ENCODE measurements around the gene SPATA9.

DNA sequence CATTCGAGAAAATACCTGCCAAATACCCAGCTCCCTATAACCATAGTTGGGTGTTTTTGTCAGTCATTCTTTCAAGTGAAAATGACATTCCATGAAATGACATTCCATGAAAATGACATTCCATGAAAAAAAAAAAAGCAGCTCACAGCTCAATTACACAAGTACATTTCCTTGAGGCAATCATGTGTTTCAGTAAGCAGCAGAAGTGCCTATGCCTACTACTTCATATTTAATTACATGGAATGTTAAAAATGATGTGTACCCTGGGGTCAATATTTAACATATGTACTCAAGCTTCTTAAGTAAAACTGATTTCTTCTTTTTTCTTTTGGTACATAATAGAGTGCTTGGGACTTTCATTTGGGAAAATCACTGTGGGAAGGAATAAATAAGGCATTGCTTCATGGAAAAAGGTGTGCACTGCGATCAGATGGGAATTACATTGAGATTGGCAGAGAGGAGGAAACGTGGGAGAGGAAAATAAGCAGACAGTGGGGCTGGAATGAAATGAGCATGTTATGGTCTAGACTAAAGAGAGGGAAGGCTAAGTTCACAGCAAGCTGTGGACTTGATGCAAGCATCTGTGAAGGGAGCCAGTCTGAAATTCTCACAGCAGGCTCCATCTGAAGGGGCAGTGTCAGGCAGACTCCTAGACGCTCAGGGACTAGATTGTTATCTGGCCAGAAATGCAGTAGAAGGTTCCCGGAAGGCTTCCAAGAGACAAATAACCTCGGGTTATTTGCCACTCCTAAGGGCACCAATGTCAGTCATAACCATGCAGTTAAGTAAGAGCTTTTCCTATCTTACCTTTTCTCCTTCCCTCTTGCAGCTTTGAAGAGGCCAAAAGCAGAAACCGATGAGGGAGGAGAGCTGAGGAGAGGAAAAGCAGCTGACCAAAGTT is 15.2 kb upstream of the SPATA9 start:
- TF ChIP-seq, protein P1, sequence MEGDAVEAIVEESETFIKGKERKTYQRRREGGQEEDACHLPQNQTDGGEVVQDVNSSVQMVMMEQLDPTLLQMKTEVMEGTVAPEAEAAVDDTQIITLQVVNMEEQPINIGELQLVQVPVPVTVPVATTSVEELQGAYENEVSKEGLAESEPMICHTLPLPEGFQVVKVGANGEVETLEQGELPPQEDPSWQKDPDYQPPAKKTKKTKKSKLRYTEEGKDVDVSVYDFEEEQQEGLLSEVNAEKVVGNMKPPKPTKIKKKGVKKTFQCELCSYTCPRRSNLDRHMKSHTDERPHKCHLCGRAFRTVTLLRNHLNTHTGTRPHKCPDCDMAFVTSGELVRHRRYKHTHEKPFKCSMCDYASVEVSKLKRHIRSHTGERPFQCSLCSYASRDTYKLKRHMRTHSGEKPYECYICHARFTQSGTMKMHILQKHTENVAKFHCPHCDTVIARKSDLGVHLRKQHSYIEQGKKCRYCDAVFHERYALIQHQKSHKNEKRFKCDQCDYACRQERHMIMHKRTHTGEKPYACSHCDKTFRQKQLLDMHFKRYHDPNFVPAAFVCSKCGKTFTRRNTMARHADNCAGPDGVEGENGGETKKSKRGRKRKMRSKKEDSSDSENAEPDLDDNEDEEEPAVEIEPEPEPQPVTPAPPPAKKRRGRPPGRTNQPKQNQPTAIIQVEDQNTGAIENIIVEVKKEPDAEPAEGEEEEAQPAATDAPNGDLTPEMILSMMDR (IDR thresholded peaks at IDR 0.05) = no peak
- TF ChIP-seq, protein P2, sequence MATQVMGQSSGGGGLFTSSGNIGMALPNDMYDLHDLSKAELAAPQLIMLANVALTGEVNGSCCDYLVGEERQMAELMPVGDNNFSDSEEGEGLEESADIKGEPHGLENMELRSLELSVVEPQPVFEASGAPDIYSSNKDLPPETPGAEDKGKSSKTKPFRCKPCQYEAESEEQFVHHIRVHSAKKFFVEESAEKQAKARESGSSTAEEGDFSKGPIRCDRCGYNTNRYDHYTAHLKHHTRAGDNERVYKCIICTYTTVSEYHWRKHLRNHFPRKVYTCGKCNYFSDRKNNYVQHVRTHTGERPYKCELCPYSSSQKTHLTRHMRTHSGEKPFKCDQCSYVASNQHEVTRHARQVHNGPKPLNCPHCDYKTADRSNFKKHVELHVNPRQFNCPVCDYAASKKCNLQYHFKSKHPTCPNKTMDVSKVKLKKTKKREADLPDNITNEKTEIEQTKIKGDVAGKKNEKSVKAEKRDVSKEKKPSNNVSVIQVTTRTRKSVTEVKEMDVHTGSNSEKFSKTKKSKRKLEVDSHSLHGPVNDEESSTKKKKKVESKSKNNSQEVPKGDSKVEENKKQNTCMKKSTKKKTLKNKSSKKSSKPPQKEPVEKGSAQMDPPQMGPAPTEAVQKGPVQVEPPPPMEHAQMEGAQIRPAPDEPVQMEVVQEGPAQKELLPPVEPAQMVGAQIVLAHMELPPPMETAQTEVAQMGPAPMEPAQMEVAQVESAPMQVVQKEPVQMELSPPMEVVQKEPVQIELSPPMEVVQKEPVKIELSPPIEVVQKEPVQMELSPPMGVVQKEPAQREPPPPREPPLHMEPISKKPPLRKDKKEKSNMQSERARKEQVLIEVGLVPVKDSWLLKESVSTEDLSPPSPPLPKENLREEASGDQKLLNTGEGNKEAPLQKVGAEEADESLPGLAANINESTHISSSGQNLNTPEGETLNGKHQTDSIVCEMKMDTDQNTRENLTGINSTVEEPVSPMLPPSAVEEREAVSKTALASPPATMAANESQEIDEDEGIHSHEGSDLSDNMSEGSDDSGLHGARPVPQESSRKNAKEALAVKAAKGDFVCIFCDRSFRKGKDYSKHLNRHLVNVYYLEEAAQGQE (IDR thresholded peaks at IDR 0.05; ENCODE audit: insufficient read depth in 1 of 2, low read depth in 2 of 2, low read length in 1 of 2) = no peak
- TF ChIP-seq SIN3A (IDR thresholded peaks at IDR 0.05; ENCODE audit: borderline replicate concordance, insufficient read depth, low read depth, low read length) = no peak
